Measurements from ENCODE around the gene CFAP74. TPM values are rescaled to one million over a fixed set of nuclear protein-coding genes. Genes with fewer than 3 reads are reported as not detected.

Gene CFAP74
- total and polyA plus RNA-seq, 7 donors: 0.03 to 0.27 TPM; not detected in 5

- Histone ChIP-seq H3K27ac (peak overlapping the region; percentile 57 to 77 (median 68)), H3K9me3 (no peaks in the 10 kb centered on the region), H3K27me3 (no peaks in the 10 kb centered on the region), H3K4me1 (peaks cover 0 to 14% (median 11%) of the 10 kb centered on the region in 4 donors), H3K4me3 (peak overlapping the region in 2 of 4 donors; percentile 49 to 56), H3K36me3 (no peaks in the 10 kb centered on the region)
- peak; percentile 67 for DNase-seq
- intact Hi-C loops (cut with DNase I): no loop called here
- 74 to 85% methylated on average over 6 of the region's 6 CpGs for WGBS, 2 donors
- TF ChIP-seq POLR2A (IDR thresholded peaks at IDR 0.05): no peak
- TF ChIP-seq POLR2AphosphoS5 (IDR thresholded peaks at IDR 0.05): no peak
- no peak for TF ChIP-seq CTCF (IDR thresholded peaks at IDR 0.05)
Measured at GRCh38 chr1:1920057-1920607, 83.5 kb downstream of the CFAP74 start.

GRCh38 chr1:1919304-1920056, 84.1 kb downstream of the CFAP74 start:
- WGBS, 2 donors: 5 to 9% methylated on average over 62 of the region's 62 CpGs
- H3K27me3 ChIP-seq: no peaks in the 10 kb centered on the region
- H3K4me1 ChIP-seq: peaks cover 0 to 14% (median 11%) of the 10 kb centered on the region in 4 donors
- peak overlapping the region in 3 of 4 donors; percentile 49 to 56 (median 56) for H3K4me3 ChIP-seq
- intact Hi-C loops (cut with DNase I): loop anchor here (10.0 kb wide), 1 partner anchor 495 kb away; the partner anchor contains the start of gene PEX10
- no peaks in the 10 kb centered on the region for H3K36me3 ChIP-seq
- no peaks in the 10 kb centered on the region for H3K9me3 ChIP-seq
- H3K27ac ChIP-seq: peak overlapping the region; percentile 57 to 77 (median 68)
- TF ChIP-seq POLR2A (IDR thresholded peaks at IDR 0.05) (no peak), POLR2AphosphoS5 (IDR thresholded peaks at IDR 0.05) (peak in 2 of 4 donors; percentile 8 to 26)
- DNase-seq: peak; percentile 99

- Histone ChIP-seq H3K4me3 (peak within 1 kb of the TSS; percentile 28 to 56 (median 52)), H3K27me3 (no peaks in the 10 kb centered on the region), H3K4me1 (peaks cover 0 to 14% (median 11%) of the 10 kb centered on the region in 4 donors), H3K27ac (peak within 1 kb of the TSS; percentile 57 to 77 (median 68)), H3K9me3 (no peaks in the 10 kb centered on the region), H3K36me3 (no peaks in the 10 kb centered on the region)
- WGBS, 2 donors: 0 to 1% methylated on average over 44 of the region's 44 CpGs
- DNase-seq: no peak
- intact Hi-C loops (cut with DNase I): loop anchor here (10.0 kb wide), 1 partner anchor 496 kb away; the partner anchor contains the start of gene PEX10
- TF ChIP-seq POLR2A (IDR thresholded peaks at IDR 0.05) (no peak), EP300 (IDR thresholded peaks at IDR 0.05) (no peak), CTCF (IDR thresholded peaks at IDR 0.05) (no peak), POLR2AphosphoS5 (IDR thresholded peaks at IDR 0.05) (no peak)
Measured at GRCh38 chr1:1918901-1919303, 84.7 kb downstream of the CFAP74 start, which contains the start of gene TMEM52. Gene TMEM52, minus strand, starts transcription at chr1:1919279. Its CDS starts 14 bp downstream, at chr1:1919265.

- Histone ChIP-seq H3K4me1 (peaks cover 0 to 14% (median 11%) of the 10 kb centered on the region in 4 donors), H3K9me3 (no peaks in the 10 kb centered on the region), H3K27me3 (no peaks in the 10 kb centered on the region), H3K4me3 (peak overlapping the region; percentile 28 to 56 (median 52)), H3K27ac (peak overlapping the region in 2 of 4 donors; percentile 57 to 74), H3K36me3 (no peaks in the 10 kb centered on the region)
- 42 to 48% methylated on average over 46 of the region's 46 CpGs for WGBS, 2 donors
- DNase-seq: peak; percentile 73
- intact Hi-C loops (cut with DNase I): loop anchor here (10.0 kb wide), 1 partner anchor 497 kb away; the partner anchor contains the start of gene PEX10
- TF ChIP-seq POLR2A (IDR thresholded peaks at IDR 0.05) (no peak), EP300 (IDR thresholded peaks at IDR 0.05) (no peak), POLR2AphosphoS5 (IDR thresholded peaks at IDR 0.05) (no peak), CTCF (IDR thresholded peaks at IDR 0.05) (no peak)
Measured at GRCh38 chr1:1917995-1918900, 85.3 kb downstream of the CFAP74 start.

Data from sigmoid colon (tissue), 7 donors.